Mammary epithelial cell (primary cell): ENCODE data around the gene UCP3.

ENCODE experiments used
- EZH2 ChIP-seq: IDR thresholded peaks from 2 replicates; pipeline ENCODE4 v1.6.1; 2012; ENCODE audit warnings: low read length, inconsistent platforms, borderline replicate concordance
- TF ChIP-seq, protein P1 (sequence below), 2 donors: IDR thresholded peaks in 1 of 2; conservative IDR thresholded peaks in 1 of 2; 2 replicates each; pipeline ENCODE4 v1.5.1; 2011 to 2012; ENCODE audit warnings: inconsistent platforms in 2 of 2, low read length in 2 of 2, mild to moderate bottlenecking in 2 of 2, control low read depth in 1 of 2, low read depth in 1 of 2; ENCODE audit not compliant: insufficient read depth in 1 of 2; ENCODE audit errors: extremely low read depth in 1 of 2

DNA sequence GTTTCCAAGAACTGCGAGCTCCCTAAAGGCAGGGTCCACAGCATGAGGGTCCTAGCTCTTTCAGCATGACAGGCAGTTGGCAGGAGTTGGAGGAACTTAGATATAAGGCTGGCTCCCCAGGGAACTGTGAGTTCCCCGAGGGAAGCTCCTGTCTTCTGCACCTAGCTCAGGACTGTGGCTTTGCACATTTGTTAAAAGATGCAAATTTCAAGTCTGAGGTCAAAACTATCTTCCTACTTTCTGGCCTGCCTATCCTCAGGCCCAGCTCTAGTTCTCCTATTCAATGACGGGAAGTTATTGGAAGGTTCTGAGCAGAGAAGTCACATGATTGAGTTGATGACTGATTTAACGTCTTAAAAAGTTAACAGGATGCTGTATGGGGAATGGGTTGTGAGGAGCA, 11.7 kb upstream of the UCP3 start:
- TF ChIP-seq, protein P1, sequence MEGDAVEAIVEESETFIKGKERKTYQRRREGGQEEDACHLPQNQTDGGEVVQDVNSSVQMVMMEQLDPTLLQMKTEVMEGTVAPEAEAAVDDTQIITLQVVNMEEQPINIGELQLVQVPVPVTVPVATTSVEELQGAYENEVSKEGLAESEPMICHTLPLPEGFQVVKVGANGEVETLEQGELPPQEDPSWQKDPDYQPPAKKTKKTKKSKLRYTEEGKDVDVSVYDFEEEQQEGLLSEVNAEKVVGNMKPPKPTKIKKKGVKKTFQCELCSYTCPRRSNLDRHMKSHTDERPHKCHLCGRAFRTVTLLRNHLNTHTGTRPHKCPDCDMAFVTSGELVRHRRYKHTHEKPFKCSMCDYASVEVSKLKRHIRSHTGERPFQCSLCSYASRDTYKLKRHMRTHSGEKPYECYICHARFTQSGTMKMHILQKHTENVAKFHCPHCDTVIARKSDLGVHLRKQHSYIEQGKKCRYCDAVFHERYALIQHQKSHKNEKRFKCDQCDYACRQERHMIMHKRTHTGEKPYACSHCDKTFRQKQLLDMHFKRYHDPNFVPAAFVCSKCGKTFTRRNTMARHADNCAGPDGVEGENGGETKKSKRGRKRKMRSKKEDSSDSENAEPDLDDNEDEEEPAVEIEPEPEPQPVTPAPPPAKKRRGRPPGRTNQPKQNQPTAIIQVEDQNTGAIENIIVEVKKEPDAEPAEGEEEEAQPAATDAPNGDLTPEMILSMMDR (conservative IDR thresholded peaks at IDR 0.05 in 1 of 2, IDR thresholded peaks at IDR 0.05 in 1 of 2; ENCODE audit: extremely low read depth in 1 of 2, insufficient read depth in 1 of 2, low read depth in 1 of 2, low read length in 2 of 2), result no peak
- TF ChIP-seq EZH2, result no peak
